NCI-H748 (cell line): ENCODE results near the gene BEST2.
"Not testable (repeated sequence)": the region's sequence is repeated elsewhere in the genome, so short reads cannot be mapped to it uniquely, and the experiment has no call there.

Experiments used
- DNase-seq: peaks from one replicate; lab custom pipeline; 2025; ENCODE audit not compliant: unreplicated experiment; lab: John Stamatoyannopoulos, UW

Gene BEST2

GRCh38 chr19:12751635-12752034 is at the start of gene BEST2:
Gene BEST2, plus strand, starts transcription at chr19:12751791. Its CDS starts 802 bp downstream, at chr19:12752593.
- DNase-seq: no peak

DNA sequence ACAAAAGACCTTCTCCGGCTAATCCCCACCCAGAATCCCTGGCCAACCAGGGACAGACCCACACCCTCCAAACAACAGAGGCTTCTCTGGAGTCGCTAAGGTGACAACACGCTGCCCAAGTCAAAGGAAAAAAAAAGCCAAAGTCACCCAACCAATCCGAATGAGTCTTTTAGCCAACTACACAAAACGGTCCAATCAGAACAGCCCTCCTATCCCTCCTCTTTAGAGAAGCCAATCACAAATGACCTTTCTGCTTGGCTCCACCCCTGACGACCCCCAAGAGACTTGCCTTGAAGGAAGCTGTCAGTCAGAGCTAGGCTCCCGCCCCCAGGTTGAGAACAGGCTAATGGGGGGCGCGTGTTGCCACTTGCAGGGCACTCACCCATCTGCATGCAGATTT is 48.5 kb upstream of the BEST2 start:
- peak; percentile 12 for DNase-seq

DNA sequence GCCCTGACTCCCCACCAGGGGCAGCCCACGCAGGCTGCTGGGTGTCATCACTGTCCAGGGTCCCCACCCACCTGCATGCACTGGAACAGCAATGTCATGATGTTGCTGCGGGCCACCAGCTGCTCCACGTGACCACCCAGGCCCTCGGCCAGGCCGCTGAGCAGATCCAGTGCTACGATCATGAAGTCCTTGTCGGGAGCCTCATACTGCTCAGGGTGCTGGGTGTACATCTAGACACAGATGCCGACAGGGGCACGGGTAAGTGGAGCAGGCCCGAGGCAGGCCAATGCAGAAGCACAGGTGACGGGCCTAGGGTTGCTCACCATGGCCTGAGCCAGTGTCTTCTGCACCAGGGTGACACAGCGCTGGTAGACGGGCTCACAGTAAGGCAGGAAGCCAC is 46.4 kb upstream of the BEST2 start:
- DNase-seq: no peak

DNA sequence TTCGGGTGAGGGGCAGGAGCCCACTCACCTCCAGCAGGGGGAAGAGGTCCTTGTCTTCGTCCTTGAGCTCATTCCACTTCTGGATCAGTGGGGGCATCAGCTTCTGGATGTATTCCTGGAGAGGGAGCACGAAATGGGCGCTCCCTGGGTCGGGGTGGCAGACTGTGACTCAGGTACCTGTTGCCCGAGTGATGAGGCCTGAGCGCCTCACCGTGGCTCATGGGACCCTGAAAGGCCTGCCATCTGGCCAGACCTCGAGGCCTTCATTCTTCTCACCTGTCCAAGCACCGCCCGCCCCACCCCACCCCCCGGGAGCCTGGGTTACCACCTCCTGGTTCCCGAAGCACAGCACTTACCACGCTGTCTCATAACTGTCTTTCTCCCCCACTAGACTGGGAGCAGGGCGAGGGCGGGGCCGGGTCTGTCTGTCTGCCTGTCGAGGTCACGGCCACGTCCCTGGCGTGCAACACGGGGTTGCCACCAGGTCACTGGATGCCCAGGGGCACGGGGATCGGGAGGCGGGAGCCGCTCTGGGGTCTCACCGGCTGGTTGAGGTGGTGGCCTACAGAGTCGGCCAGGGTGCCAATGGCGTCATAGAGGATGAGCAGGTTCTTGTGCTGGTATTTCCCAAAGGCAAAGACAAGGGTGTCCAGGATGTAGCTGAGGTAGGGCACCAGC is 45.8 kb upstream of the BEST2 start:
- no peak for DNase-seq

GRCh38 chr19:12706332-12706718 is 45.3 kb upstream of the BEST2 start:
- no peak for DNase-seq

DNA sequence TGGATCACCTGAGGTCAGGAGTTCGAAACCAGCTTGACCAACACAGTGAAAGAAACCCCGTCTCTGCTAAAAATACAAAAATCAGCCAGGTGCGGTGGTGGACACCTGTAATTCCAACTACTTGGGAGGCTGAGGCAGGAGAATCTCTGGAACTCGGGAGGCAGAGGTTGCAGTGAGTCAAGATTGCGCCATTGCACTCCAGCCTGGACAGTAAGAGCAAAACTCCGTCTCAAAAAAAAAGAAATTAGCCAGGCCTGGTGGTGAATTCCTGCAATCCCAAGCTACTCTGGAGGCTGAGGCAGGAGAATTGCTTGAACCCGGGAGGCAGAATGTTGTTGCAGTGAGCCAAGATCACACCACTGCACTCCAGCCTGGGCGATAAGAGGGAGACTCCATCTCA is 43.0 kb upstream of the BEST2 start:
- no peak for DNase-seq

- DNase-seq: no peak
These were observed 40.4 kb upstream of the BEST2 start for GRCh38 chr19:12711187-12711586.

- not testable (repeated sequence) for DNase-seq
These were observed 39.5 kb upstream of the BEST2 start for GRCh38 chr19:12712077-12712476.

- DNase-seq: not testable (repeated sequence)
These were observed 38.3 kb upstream of the BEST2 start for GRCh38 chr19:12713304-12713703.

GRCh38 chr19:12715102-12715501 is 36.5 kb upstream of the BEST2 start:
- no peak for DNase-seq

- DNase-seq: no peak
These were observed 35.7 kb upstream of the BEST2 start for GRCh38 chr19:12715929-12716328.

DNA sequence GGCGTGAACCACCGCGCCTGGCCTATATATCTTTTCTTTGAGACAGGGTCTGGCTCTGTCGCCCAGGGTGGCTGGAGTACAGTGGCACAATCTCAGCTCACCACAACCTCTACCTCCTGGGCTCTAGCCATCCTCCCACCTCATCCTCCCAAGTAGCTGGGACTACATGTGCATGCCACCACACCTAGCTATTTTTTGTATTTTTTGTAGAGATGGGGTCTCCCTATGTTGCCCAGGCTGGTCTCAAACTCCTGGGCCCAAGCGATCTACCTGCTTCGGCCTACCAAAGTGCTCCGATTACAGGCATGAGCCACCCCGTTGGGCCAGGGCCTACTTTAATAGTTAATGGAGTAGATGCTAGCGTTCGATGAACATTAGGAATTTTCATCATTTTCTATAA is 31.3 kb upstream of the BEST2 start:
- no peak for DNase-seq

GRCh38 chr19:12720851-12721655 is 30.5 kb upstream of the BEST2 start:
- no peak for DNase-seq

DNA sequence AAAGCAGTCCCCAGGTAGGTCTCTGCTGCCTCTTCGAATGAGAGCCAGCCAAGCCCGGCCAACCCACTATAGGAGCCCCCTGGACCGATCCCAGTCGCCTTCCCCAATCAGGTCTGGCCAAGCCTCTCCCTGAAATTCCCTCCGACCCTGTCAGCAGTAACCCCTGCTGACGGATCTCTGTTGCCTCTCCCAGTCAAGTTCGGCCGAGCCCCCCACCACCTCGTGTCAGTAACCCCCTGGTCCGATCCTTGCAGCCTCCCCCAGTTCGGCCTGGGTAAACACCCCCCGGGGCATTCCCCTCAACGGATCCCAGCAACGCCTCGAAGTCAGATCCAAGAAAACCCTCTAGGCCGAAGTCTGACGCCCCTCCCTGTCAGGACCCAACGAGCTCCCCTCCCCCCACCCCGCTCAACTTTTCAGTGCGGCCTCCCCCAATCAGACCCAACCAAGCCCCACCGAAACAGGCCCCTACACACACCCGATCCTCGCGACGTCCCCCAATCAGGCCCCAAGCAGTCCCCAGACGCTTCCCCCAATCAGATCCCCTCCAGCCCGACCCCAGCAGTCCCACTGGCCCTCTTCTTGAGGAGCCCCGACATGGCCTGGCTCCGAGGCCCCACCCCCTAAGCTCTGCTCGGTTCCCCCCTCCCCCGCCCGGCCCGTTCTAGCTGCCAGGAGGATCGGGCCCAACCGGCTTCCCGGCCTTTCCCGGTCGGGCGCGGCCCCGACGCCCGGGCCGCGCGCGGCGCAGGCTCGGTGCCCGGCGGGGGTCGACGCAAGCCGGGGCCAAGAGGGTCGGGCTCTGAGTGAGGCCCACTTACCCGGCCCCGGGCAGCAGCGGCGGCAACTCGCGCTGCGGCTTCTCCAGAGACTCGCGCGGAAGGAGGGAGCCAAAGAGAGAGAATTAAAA is 29.7 kb upstream of the BEST2 start:
- DNase-seq: peak; percentile 45

DNA sequence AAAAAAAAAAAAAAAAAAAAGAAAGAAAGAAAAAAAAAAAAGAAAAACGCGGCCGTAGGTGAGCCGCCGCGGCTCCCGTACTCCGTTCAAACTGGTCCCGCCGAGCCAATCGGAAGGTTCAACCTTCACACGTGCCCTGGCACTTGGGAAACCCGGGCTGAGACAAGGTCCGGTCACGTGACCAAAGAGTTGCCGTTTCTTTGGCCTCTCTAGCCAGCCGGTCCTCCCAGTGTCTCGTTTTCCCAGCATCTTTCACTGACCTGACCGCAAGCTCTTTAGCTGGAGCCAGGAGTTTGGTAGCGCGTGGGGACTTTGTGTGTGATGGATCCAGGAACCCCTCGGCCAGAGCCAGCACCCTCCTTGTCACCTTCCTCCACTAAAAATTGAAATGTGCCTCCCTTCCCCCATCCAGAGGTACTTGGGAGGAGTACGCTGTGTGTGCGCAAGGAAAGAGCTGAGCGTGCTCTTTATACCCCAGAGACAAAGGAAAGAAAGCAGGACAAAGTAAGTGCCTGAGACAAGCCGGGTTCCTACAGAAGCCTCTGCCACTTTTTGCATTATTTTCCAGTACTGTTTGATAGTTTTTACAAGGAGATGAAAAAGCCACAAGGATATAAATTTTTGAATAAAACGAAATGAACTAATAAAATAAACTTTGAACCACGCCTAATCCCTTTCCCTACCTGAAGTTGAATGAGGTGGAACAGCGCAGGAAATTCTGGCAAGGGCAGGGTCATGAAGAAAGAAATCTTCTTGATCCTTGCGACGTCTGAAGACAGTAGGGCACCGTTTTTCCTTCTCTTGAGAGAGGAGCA is 28.8 kb upstream of the BEST2 start:
- peak; percentile 98 for DNase-seq

DNA sequence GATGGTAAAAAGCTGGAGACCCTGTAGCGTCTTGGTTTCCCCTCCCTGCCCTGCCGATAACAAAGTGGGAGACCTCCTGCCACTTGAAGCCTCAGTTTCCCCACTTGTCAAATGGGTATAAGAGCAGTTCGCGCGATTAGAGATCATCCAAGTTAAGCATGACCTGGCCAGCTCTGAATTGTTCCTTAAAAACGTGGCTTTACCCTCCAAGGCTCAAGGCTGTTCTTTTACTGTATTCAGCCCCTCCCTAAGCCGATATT is 28.3 kb upstream of the BEST2 start:
- DNase-seq: no peak

GRCh38 chr19:12723641-12724426 is 27.8 kb upstream of the BEST2 start, which contains the start of gene TNPO2:
Gene TNPO2, minus strand, starts transcription at chr19:12723932. Its CDS starts 2,955 bp downstream, at chr19:12720977.
- DNase-seq: peak; percentile 67

DNA sequence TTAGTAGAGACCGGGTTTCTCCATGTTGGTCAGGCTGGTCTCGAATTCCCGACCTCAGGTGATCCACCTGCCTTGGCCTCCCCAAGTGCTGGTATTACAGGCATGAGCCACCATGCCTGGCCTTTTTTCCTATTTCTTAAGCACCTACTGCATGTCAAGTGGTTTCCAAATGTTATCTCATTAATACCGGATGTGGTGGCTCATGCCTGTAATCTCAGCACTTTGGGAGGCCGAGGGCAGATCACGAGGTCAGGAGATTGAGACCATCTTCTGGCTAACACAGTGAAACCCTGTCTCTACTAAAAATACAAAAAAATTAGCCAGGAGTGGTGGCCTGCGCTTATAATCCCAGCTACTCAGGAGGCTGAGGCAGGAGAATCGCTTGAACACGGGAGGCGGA is 26.0 kb upstream of the BEST2 start:
- not testable (repeated sequence) for DNase-seq

GRCh38 chr19:12726988-12727316 is 24.6 kb upstream of the BEST2 start:
- no peak for DNase-seq

DNA sequence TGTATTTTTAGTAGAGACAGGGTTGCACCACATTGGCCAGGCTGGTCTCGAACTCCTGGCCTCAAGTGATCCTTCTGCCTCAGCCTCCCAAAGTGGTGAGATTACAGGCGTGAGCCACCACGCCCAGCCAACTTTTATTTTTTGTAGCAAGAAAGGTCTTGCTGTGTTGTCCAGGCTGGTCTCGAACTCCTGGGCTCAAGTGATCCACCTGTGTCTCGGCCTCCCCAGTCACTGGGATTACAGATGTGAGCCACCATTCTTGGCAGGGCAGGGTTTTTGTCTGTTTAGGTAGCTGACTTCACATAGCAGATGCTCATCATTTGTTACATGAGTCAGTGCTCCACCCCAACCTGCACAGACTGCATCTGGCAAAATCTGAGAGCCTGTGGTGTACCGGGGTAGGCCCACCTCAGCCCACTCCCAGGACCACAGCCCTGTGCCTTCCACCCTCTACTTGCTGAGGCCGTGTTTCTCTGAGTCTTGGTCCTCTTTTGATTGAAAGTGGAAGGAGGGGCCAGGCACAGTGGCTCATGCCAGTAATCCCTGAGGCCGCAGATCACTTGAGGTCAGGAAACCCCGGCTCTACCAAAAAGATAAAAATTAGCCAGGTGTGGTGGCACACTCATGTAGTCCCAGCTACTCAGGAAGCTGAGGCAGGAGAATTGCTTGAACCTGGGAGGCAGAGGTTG is 23.7 kb upstream of the BEST2 start:
- no peak for DNase-seq
